ENCODE measurements around the gene RAMP3. TPM values are rescaled to one million over a fixed set of nuclear protein-coding genes. Genes with fewer than 3 reads are reported as not detected.
"Not testable (repeated sequence)": the region's sequence is repeated elsewhere in the genome, so short reads cannot be mapped to it uniquely, and the experiment has no call there.

Gene RAMP3
- total RNA-seq, result 6.2 TPM
- 1 to 10 TPM; 2.5 to 7.2 (median 3.7) TPM for polyA plus RNA-seq (ENCODE audit: insufficient read depth in 1 of 8, insufficient read length in 8 of 8, low replicate concordance in 1 of 8)
- long read RNA-seq, donor 1, partial matches to known transcripts, result 0 of 2 reads
- long read RNA-seq, donor 1, other reads (novel, unspliced or antisense), result 0 of 2 reads
- long read RNA-seq, donor 2, result 0 reads
- long read RNA-seq, donor 3, partial matches to known transcripts, result 0 of 3 reads
- long read RNA-seq, donor 3, other reads (novel, unspliced or antisense), result 0 of 3 reads
- long read RNA-seq, donor 4, partial matches to known transcripts, result 0 of 2 reads
- long read RNA-seq, donor 4, other reads (novel, unspliced or antisense), result 0 of 2 reads
- long read RNA-seq, donor 5, partial matches to known transcripts, result 0 of 3 reads
- long read RNA-seq, donor 5, other reads (novel, unspliced or antisense), result 0 of 3 reads
- long read RNA-seq, donor 6, transcript RAMP3-201 (3 exons, 1,323 nt), result major isoform, 6 of 6 reads
- long read RNA-seq, donor 6, partial matches to known transcripts, result 0 of 6 reads
- long read RNA-seq, donor 6, other reads (novel, unspliced or antisense), result 0 of 6 reads
- long read RNA-seq, donor 7, partial matches to known transcripts, result 0 of 1 reads
- long read RNA-seq, donor 7, other reads (novel, unspliced or antisense), result 0 of 1 reads
- long read RNA-seq, donor 8, partial matches to known transcripts, result 0 of 2 reads
- long read RNA-seq, donor 8, other reads (novel, unspliced or antisense), result 0 of 2 reads
- long read RNA-seq, donor 9, result 0 reads
- long read RNA-seq, donor 10, partial matches to known transcripts, result 0 of 2 reads
- long read RNA-seq, donor 10, other reads (novel, unspliced or antisense), result 0 of 2 reads
- long read RNA-seq, donor 11, partial matches to known transcripts, result 0 of 2 reads
- long read RNA-seq, donor 11, other reads (novel, unspliced or antisense), result 0 of 2 reads

GRCh38 chr7:45157653-45158401 is at the start of gene RAMP3:
TSS of gene RAMP3 (plus strand) at chr7:45157791. CDS start at chr7:45157829, 38 bp downstream.
- Histone ChIP-seq H3K9me3 (replicated peaks; ENCODE audit: control insufficient read depth, low read depth, low read length) (no peaks in the 10 kb centered on the region), H3K27ac (ENCODE audit: low read length) (no peak within 1 kb of the TSS), H3K4me3 (ENCODE audit: low read length) (peak within 1 kb of the TSS; percentile 12), H3K4me1 (ENCODE audit: control insufficient read depth, insufficient read depth, low read length) (peaks cover 5% of the 10 kb centered on the region), H3K27me3 (ENCODE audit: control insufficient read depth, insufficient read depth, low read length) (peaks cover 32% of the 10 kb centered on the region), H3K36me3 (ENCODE audit: control insufficient read depth, insufficient read depth, low read length) (no peaks in the 10 kb centered on the region)
- 3% methylated on average over 42 of the region's 56 CpGs for WGBS (ENCODE audit: insufficient coverage)
- peak; percentile 17 for DNase-seq

GRCh38 chr7:45108863-45109262 is 48.7 kb upstream of the RAMP3 start:
- 94% methylated on average over 8 of the region's 8 CpGs for WGBS (ENCODE audit: insufficient coverage)
- H3K4me1 ChIP-seq (ENCODE audit: control insufficient read depth, insufficient read depth, low read length), result peaks cover 10% of the 10 kb centered on the region
- no peaks in the 10 kb centered on the region for H3K9me3 ChIP-seq (replicated peaks; ENCODE audit: control insufficient read depth, low read depth, low read length)
- H3K27ac ChIP-seq (ENCODE audit: low read length), result no peak overlapping the region
- H3K4me3 ChIP-seq (ENCODE audit: low read length), result no peak overlapping the region
- H3K36me3 ChIP-seq (ENCODE audit: control insufficient read depth, insufficient read depth, low read length), result peaks cover 52% of the 10 kb centered on the region
- H3K27me3 ChIP-seq (ENCODE audit: control insufficient read depth, insufficient read depth, low read length), result no peaks in the 10 kb centered on the region
- no peak for DNase-seq

GRCh38 chr7:45111298-45112223 is 46.0 kb upstream of the RAMP3 start, which contains the start of gene TBRG4:
TSS of gene TBRG4 (minus strand) at chr7:45111697. CDS start at chr7:45109237, 2,460 bp downstream.
- Histone ChIP-seq H3K27me3 (ENCODE audit: control insufficient read depth, insufficient read depth, low read length) (peaks cover 4% of the 10 kb centered on the region), H3K4me3 (ENCODE audit: low read length) (peak within 1 kb of the TSS; percentile 97), H3K36me3 (ENCODE audit: control insufficient read depth, insufficient read depth, low read length) (peaks cover 26% of the 10 kb centered on the region), H3K9me3 (replicated peaks; ENCODE audit: control insufficient read depth, low read depth, low read length) (no peaks in the 10 kb centered on the region), H3K4me1 (ENCODE audit: control insufficient read depth, insufficient read depth, low read length) (peaks cover 10% of the 10 kb centered on the region), H3K27ac (ENCODE audit: low read length) (peak within 1 kb of the TSS; percentile 99)
- DNase-seq, result peak; percentile 98
- under 1% methylated on average over 54 of the region's 64 CpGs for WGBS (ENCODE audit: insufficient coverage)

GRCh38 chr7:45112648-45113047 is 44.9 kb upstream of the RAMP3 start:
- Histone ChIP-seq H3K4me1 (ENCODE audit: control insufficient read depth, insufficient read depth, low read length) (peaks cover 10% of the 10 kb centered on the region), H3K9me3 (replicated peaks; ENCODE audit: control insufficient read depth, low read depth, low read length) (no peaks in the 10 kb centered on the region), H3K27ac (ENCODE audit: low read length) (no peak overlapping the region), H3K36me3 (ENCODE audit: control insufficient read depth, insufficient read depth, low read length) (peaks cover 17% of the 10 kb centered on the region), H3K27me3 (ENCODE audit: control insufficient read depth, insufficient read depth, low read length) (peaks cover 7% of the 10 kb centered on the region), H3K4me3 (ENCODE audit: low read length) (no peak overlapping the region)
- WGBS (ENCODE audit: insufficient coverage), result no CpG with 5 or more reads among the region's 1 CpG
- no peak for DNase-seq

- no CpG with 5 or more reads among the region's 1 CpG for WGBS (ENCODE audit: insufficient coverage)
Observed at GRCh38 chr7:45114257-45114656, 43.3 kb upstream of the RAMP3 start.

GRCh38 chr7:45114926-45115325 is 42.7 kb upstream of the RAMP3 start:
- no peaks in the 10 kb centered on the region for H3K9me3 ChIP-seq (replicated peaks; ENCODE audit: control insufficient read depth, low read depth, low read length)
- no peaks in the 10 kb centered on the region for H3K36me3 ChIP-seq (ENCODE audit: control insufficient read depth, insufficient read depth, low read length)
- peaks cover 7% of the 10 kb centered on the region for H3K27me3 ChIP-seq (ENCODE audit: control insufficient read depth, insufficient read depth, low read length)
- H3K4me3 ChIP-seq (ENCODE audit: low read length), result no peak overlapping the region
- DNase-seq, result no peak
- no peak overlapping the region for H3K27ac ChIP-seq (ENCODE audit: low read length)
- peaks cover 10% of the 10 kb centered on the region for H3K4me1 ChIP-seq (ENCODE audit: control insufficient read depth, insufficient read depth, low read length)

More at GRCh38 chr7:45114257-45114656, 43.3 kb upstream of the RAMP3 start:
- not testable (repeated sequence) for H3K4me3 ChIP-seq (ENCODE audit: low read length); H3K36me3 ChIP-seq (ENCODE audit: control insufficient read depth, insufficient read depth, low read length); DNase-seq; H3K27ac ChIP-seq (ENCODE audit: low read length); H3K27me3 ChIP-seq (ENCODE audit: control insufficient read depth, insufficient read depth, low read length); H3K9me3 ChIP-seq (replicated peaks; ENCODE audit: control insufficient read depth, low read depth, low read length)
- H3K4me1 ChIP-seq (ENCODE audit: control insufficient read depth, insufficient read depth, low read length), result peaks cover 10% of the 10 kb centered on the region

GRCh38 chr7:45116048-45116447 is 41.5 kb upstream of the RAMP3 start:
- Histone ChIP-seq H3K4me3 (ENCODE audit: low read length) (no peak overlapping the region), H3K4me1 (ENCODE audit: control insufficient read depth, insufficient read depth, low read length) (peaks cover 7% of the 10 kb centered on the region)

GRCh38 chr7:45117582-45117981 is 40.0 kb upstream of the RAMP3 start:
- no peaks in the 10 kb centered on the region for H3K36me3 ChIP-seq (ENCODE audit: control insufficient read depth, insufficient read depth, low read length)
- no peak for DNase-seq
- 79% methylated on average over 3 of the region's 4 CpGs for WGBS (ENCODE audit: insufficient coverage)

More at GRCh38 chr7:45116048-45116447, 41.5 kb upstream of the RAMP3 start:
- H3K9me3 ChIP-seq (replicated peaks; ENCODE audit: control insufficient read depth, low read depth, low read length), result no peaks in the 10 kb centered on the region
- no peaks in the 10 kb centered on the region for H3K36me3 ChIP-seq (ENCODE audit: control insufficient read depth, insufficient read depth, low read length)
- DNase-seq, result no peak
- H3K27me3 ChIP-seq (ENCODE audit: control insufficient read depth, insufficient read depth, low read length), result peaks cover 7% of the 10 kb centered on the region
- WGBS (ENCODE audit: insufficient coverage), result no CpG with 5 or more reads among the region's 1 CpG
- no peak overlapping the region for H3K27ac ChIP-seq (ENCODE audit: low read length)

GRCh38 chr7:45118292-45118691 is 39.3 kb upstream of the RAMP3 start:
- no peaks in the 10 kb centered on the region for H3K9me3 ChIP-seq (replicated peaks; ENCODE audit: control insufficient read depth, low read depth, low read length)
- H3K27ac ChIP-seq (ENCODE audit: low read length), result no peak overlapping the region
- no peak overlapping the region for H3K4me3 ChIP-seq (ENCODE audit: low read length)
- H3K27me3 ChIP-seq (ENCODE audit: control insufficient read depth, insufficient read depth, low read length), result peaks cover 7% of the 10 kb centered on the region
- H3K4me1 ChIP-seq (ENCODE audit: control insufficient read depth, insufficient read depth, low read length), result no peaks in the 10 kb centered on the region
- H3K36me3 ChIP-seq (ENCODE audit: control insufficient read depth, insufficient read depth, low read length), result no peaks in the 10 kb centered on the region
- WGBS (ENCODE audit: insufficient coverage), result 92% methylated on average over 1 of the region's 4 CpGs
- DNase-seq, result no peak

More at GRCh38 chr7:45117582-45117981, 40.0 kb upstream of the RAMP3 start:
- H3K4me3 ChIP-seq (ENCODE audit: low read length), result no peak overlapping the region
- H3K9me3 ChIP-seq (replicated peaks; ENCODE audit: control insufficient read depth, low read depth, low read length), result no peaks in the 10 kb centered on the region
- H3K27ac ChIP-seq (ENCODE audit: low read length), result no peak overlapping the region
- H3K4me1 ChIP-seq (ENCODE audit: control insufficient read depth, insufficient read depth, low read length), result peaks cover under 1% of the 10 kb centered on the region
- H3K27me3 ChIP-seq (ENCODE audit: control insufficient read depth, insufficient read depth, low read length), result peaks cover 7% of the 10 kb centered on the region

Data from muscle of leg (tissue), 16 donors.